Duodenal mucosa (tissue), 2 donors: ENCODE measurements around the gene ESYT3.
"Not testable (repeated sequence)": the region's sequence is repeated elsewhere in the genome, so short reads cannot be mapped to it uniquely, and the experiment has no call there.

ENCODE experiments used
- H3K27ac ChIP-seq: one replicate; pipeline ENCODE4 v1.7.0; 2013; ENCODE audit warnings: low read depth, low read length
- H3K27me3 ChIP-seq, 2 donors: one replicate each; pipeline ENCODE4 v1.7.0; 2013; ENCODE audit warnings: low read length in 2 of 2, control low read depth in 1 of 2; ENCODE audit not compliant: insufficient read depth in 2 of 2, control insufficient read depth in 1 of 2
- H3K36me3 ChIP-seq, 2 donors: one replicate each; pipeline ENCODE4 v1.7.0; 2013; ENCODE audit warnings: low read length in 2 of 2, control low read depth in 1 of 2; ENCODE audit not compliant: insufficient read depth in 2 of 2, control insufficient read depth in 1 of 2
- H3K4me1 ChIP-seq, 2 donors: one replicate each; pipeline ENCODE4 v1.7.0; 2013; ENCODE audit warnings: low read length in 2 of 2, control low read depth in 1 of 2; ENCODE audit not compliant: insufficient read depth in 2 of 2, control insufficient read depth in 1 of 2
- H3K4me3 ChIP-seq, 2 donors: one replicate each; pipeline ENCODE4 v1.7.0; 2013; ENCODE audit warnings: low read length in 2 of 2, low read depth in 1 of 2
- H3K9ac ChIP-seq, 2 donors: one replicate each; pipeline ENCODE4 v1.7.0; 2013; ENCODE audit warnings: low read length in 2 of 2, low read depth in 1 of 2
- H3K9me3 ChIP-seq, 2 donors: one replicate each; pipeline ENCODE4 v1.7.0; 2013; ENCODE audit warnings: low read length in 2 of 2, control low read depth in 1 of 2; ENCODE audit not compliant: control insufficient read depth in 1 of 2

Gene ESYT3

DNA sequence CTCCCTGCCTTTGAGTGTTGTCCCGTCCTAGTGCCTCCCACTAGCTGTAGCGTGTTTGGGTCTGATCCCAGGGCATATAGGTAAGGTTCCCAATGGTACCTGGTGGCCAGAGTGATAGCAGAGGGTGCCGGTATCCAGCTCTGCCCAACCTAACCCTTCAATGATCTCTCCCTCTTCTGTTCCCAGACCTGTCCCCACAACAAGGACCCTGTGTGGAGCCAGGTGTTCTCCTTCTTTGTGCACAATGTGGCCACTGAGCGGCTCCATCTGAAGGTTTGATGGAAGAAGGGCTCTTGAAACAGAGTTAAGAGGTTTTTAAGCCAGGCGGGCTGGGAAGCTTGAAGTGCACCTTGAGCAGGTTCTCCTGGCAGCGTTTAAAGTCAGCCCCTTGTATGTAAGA lies 35.5 kb downstream of the ESYT3 start:
- H3K27ac ChIP-seq: no peak overlapping the region
- no peak overlapping the region for H3K4me3 ChIP-seq
- no peaks in the 10 kb centered on the region for H3K27me3 ChIP-seq
- no peaks in the 10 kb centered on the region for H3K4me1 ChIP-seq
- no peak overlapping the region for H3K9ac ChIP-seq
- no peaks in the 10 kb centered on the region for H3K9me3 ChIP-seq
- no peaks in the 10 kb centered on the region for H3K36me3 ChIP-seq

DNA sequence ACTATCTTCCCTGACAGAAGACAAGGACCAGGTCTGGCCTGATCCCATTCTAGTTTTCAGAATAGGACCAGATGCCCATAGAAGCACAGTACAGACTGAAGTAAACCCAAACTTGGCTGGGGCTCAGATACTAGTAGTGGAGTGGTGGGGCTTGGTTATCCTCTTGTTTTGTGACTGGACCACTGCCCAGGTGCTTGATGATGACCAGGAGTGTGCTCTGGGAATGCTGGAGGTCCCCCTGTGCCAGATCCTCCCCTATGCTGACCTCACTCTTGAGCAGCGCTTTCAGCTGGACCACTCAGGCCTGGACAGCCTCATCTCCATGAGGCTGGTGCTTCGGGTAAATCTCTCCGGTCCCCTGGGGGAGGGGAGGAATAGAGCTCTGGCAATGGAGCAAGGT lies 36.3 kb downstream of the ESYT3 start:
- H3K4me1 ChIP-seq: no peaks in the 10 kb centered on the region
- no peaks in the 10 kb centered on the region for H3K27me3 ChIP-seq
- no peak overlapping the region for H3K4me3 ChIP-seq
- no peaks in the 10 kb centered on the region for H3K9me3 ChIP-seq
- no peak overlapping the region for H3K27ac ChIP-seq
- H3K9ac ChIP-seq: no peak overlapping the region
- no peaks in the 10 kb centered on the region for H3K36me3 ChIP-seq

DNA sequence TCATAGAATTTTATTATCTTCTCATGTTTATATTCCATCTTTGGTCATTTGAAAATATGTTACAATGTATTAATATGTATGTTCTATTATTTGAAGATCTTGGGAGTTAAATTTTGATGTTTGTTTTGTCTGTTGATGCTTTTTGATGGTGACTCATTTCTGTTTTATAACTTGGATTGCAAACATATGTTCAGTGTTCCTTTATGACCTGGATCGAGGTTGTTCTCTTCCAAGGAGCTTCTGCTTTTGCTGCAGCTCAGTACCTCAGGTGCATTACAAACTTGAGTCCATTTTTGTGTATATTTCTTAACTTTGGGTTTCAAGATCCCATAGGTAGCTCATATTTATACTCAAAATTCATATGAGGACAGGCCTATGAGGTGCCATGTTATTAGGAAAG lies 37.1 kb downstream of the ESYT3 start:
- Histone ChIP-seq H3K27ac (no peak overlapping the region), H3K36me3 (no peaks in the 10 kb centered on the region), H3K9ac (no peak overlapping the region), H3K4me1 (no peaks in the 10 kb centered on the region), H3K27me3 (no peaks in the 10 kb centered on the region), H3K9me3 (no peaks in the 10 kb centered on the region), H3K4me3 (no peak overlapping the region)

DNA sequence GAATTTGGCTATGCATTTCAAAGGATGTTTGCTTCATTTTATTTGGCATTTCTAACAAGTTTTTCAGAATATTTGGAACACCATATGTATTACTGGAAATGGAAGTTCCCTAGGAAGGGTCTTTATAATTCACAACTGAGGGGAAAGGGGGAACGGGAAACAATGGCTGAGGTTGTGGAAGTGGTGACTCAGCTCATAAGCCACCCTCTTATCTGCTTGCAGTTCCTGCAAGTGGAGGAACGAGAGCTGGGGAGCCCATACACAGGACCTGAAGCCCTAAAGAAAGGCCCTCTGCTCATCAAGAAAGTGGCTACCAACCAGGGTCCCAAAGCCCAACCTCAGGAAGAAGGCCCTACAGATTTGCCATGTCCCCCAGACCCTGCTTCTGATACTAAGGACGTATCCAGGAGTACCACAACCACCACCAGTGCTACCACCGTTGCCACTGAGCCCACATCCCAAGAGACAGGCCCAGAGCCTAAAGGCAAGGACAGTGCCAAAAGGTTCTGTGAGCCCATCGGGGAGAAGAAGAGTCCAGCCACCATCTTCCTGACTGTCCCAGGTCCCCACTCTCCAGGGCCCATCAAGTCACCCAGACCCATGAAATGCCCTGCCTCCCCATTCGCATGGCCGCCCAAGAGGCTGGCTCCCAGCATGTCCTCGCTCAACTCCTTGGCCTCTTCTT lies 37.9 kb downstream of the ESYT3 start:
- no peak overlapping the region for H3K27ac ChIP-seq
- no peaks in the 10 kb centered on the region for H3K4me1 ChIP-seq
- no peaks in the 10 kb centered on the region for H3K27me3 ChIP-seq
- no peaks in the 10 kb centered on the region for H3K9me3 ChIP-seq
- no peak overlapping the region for H3K4me3 ChIP-seq
- H3K9ac ChIP-seq: no peak overlapping the region
- no peaks in the 10 kb centered on the region for H3K36me3 ChIP-seq

DNA sequence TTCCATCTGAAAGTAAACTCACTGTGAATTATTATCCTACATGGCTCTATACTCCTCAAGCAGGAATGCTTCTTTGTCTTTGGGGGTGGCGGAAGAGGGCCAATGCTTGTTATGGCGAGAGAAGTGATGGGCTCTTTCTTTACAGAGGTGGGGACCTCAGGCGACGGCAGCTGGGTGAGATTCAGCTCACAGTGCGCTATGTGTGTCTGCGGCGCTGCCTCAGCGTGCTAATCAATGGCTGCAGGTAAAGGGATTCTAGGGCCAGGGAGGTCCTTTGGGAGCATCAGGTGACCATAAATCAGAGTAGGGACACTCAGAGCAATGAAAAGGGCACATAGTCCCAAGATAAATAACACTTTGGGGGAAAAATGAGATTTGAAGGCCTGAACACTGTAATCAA lies 39.0 kb downstream of the ESYT3 start:
- no peak overlapping the region for H3K9ac ChIP-seq
- no peaks in the 10 kb centered on the region for H3K36me3 ChIP-seq
- no peak overlapping the region for H3K4me3 ChIP-seq
- H3K27ac ChIP-seq: no peak overlapping the region
- no peaks in the 10 kb centered on the region for H3K27me3 ChIP-seq
- no peaks in the 10 kb centered on the region for H3K4me1 ChIP-seq
- H3K9me3 ChIP-seq: no peaks in the 10 kb centered on the region

DNA sequence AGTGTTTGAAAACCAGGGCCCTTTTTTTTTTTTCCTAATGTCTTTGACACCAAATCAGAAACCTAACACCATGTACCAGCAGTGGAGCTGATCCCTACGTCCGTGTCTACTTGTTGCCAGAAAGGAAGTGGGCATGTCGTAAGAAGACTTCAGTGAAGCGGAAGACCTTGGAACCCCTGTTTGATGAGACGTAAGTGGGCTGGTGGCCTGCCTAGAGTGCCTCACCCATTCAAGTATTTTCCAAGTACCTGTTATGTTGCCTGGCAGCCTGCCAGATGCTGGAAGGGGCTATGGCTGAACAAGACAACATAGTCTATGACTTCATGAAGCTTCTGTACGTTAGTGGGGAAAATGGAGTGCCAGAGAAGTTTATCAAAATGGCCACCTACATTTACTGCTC lies 39.7 kb downstream of the ESYT3 start:
- Histone ChIP-seq H3K4me1 (no peaks in the 10 kb centered on the region), H3K9me3 (no peaks in the 10 kb centered on the region), H3K27ac (no peak overlapping the region)

DNA sequence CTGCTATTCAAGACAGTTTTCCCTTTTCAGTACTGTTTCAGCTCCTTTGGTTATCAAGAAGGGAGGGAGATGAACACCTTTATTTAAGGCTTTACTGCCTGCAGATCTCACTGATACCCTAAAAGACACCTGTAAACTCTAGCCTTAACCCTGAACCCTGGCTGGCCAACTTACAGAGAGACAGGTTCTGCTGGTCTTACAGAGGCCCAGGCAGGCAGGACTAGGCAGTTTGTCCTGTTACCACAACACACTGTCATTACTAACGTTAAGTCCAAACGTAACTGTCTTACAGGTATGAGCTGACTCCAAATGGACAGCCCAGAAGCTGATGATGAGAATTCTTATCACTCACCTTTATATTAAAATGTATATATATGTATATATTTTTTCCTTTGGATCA lies 42.1 kb downstream of the ESYT3 start:
- Histone ChIP-seq H3K9me3 (no peaks in the 10 kb centered on the region), H3K36me3 (no peaks in the 10 kb centered on the region), H3K4me1 (no peaks in the 10 kb centered on the region), H3K27me3 (no peaks in the 10 kb centered on the region), H3K4me3 (no peak overlapping the region), H3K27ac (no peak overlapping the region), H3K9ac (no peak overlapping the region)

More for the DNA sequence above, 39.7 kb downstream of the ESYT3 start:
- Histone ChIP-seq H3K9ac (no peak overlapping the region), H3K27me3 (no peaks in the 10 kb centered on the region), H3K36me3 (no peaks in the 10 kb centered on the region), H3K4me3 (no peak overlapping the region)

DNA sequence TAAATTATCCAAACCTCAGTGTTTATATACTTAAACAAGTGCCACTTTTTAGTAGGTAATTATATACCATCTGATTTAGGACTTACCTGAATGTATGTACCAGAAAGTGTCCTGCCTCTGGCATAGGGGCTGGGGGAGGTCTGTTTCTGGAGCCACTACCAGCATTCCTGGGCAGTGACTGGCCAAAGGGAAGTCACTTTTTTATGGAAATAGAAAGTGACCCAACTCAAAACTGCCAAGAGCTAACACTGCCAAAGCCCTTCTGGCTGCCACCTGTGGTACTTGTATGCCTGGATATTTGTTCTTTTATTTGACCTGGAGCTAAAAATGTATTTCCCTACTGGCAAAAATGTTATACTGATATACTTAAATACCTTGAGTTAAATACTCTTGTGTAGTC lies 42.7 kb downstream of the ESYT3 start:
- Histone ChIP-seq H3K9me3 (no peaks in the 10 kb centered on the region), H3K4me3 (no peak overlapping the region), H3K27me3 (no peaks in the 10 kb centered on the region), H3K9ac (no peak overlapping the region), H3K27ac (no peak overlapping the region), H3K4me1 (no peaks in the 10 kb centered on the region), H3K36me3 (no peaks in the 10 kb centered on the region)

DNA sequence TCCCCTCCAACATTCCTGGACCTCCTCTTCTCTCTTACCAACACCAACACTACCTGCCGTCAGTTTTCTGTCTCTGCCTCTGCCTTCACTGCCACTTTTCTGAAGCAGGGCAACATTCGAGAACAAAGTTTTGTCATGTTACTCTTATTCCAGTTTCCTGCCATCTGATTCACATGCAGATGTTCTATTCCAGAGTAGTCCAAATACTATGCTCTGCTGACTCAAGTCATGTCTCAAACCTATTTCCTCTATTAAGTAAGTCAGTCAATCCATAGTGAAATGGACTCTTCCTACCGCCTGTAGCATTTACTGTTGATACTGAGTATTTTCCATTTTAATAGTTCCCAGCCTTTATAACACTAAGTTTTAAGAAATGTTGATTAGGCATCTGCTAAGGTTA lies 43.4 kb downstream of the ESYT3 start:
- Histone ChIP-seq H3K27ac (no peak overlapping the region), H3K27me3 (no peaks in the 10 kb centered on the region), H3K36me3 (no peaks in the 10 kb centered on the region), H3K9ac (no peak overlapping the region), H3K4me3 (no peak overlapping the region), H3K9me3 (no peaks in the 10 kb centered on the region), H3K4me1 (no peaks in the 10 kb centered on the region)

DNA sequence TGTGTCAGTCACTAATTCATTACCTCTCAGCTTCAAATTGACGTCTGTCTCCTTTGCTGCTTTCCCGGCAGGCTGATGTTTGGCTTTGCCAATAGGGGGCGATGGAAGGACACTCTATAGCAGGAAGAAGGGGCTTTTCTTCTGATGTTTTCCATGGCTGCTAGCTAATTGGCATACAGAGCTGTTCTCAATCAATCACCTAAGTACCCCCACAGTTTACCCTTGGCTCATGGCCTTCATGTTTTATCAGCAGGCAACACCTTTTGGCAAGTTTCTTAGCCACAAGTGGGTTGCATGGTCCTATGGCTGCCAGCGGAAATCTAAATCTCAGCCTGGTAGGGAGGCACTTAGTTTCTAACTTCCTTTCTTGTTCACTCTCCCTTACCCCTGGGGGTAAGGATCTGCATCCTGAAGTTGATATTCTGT lies 45.0 kb downstream of the ESYT3 start:
- no peaks in the 10 kb centered on the region for H3K4me1 ChIP-seq
- no peak overlapping the region for H3K4me3 ChIP-seq
- no peaks in the 10 kb centered on the region for H3K27me3 ChIP-seq
- H3K9ac ChIP-seq: no peak overlapping the region
- H3K27ac ChIP-seq: no peak overlapping the region
- H3K9me3 ChIP-seq: no peaks in the 10 kb centered on the region
- no peaks in the 10 kb centered on the region for H3K36me3 ChIP-seq

DNA sequence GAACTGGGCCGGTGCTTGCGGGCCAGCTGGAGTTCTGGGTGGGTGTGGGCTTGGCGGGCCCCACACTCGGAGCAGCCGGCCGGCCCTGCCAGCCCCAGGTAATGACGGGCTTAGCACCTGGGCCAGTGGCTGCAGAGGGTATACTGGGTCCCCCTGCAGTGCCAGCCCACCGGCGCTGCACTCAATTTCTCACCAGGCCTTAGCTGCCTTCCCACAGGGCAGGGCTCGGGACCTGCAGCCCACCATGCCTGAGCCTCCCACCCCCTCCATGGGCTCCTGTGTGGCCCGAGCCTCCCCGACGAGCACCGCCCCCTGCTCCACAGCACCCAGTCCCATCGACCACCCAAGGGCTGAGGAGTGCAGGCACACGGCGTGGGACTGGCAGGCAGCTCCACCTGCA lies 50.3 kb downstream of the ESYT3 start:
- not testable (repeated sequence) for H3K9ac ChIP-seq, H3K4me1 ChIP-seq, H3K27me3 ChIP-seq, H3K4me3 ChIP-seq, H3K27ac ChIP-seq, H3K36me3 ChIP-seq
- peaks cover 11 to 22% of the 10 kb centered on the region in 2 donors for H3K9me3 ChIP-seq
